K562 (cell line): ENCODE data around the gene CREG1. TPM values are rescaled to one million over a fixed set of nuclear protein-coding genes. Genes with fewer than 3 reads are reported as not detected.

Experiments
- ATF6 ChIP-seq: sonication (generic); formaldehyde crosslinking; IDR thresholded peaks from 2 replicates; pipeline ENCODE4 v1.4.0; 2020; ENCODE audit warnings: mild to moderate bottlenecking, missing genetic modification reagents
- FOS ChIP-seq: IDR thresholded peaks from 3 replicates; pipeline ENCODE4 v1.6.1; 2011; ENCODE audit not compliant: insufficient read length; ENCODE audit errors: extremely low read depth
- FOXM1 ChIP-seq, 2 experiments: fragments of 450-650 bp in 1 of 2; sonication (generic) in 1 of 2; formaldehyde crosslinking in 1 of 2; IDR thresholded peaks; 2 replicates each; pipeline versions ENCODE4 v1.6.1 to v1.9.0; 2017 to 2022; ENCODE audit warnings: low read depth in 2 of 2, mild to moderate bottlenecking in 2 of 2, missing genetic modification reagents in 1 of 2, moderate library complexity in 1 of 2
- GABPB1 ChIP-seq: sonication (generic); formaldehyde crosslinking; IDR thresholded peaks from 2 replicates; pipeline ENCODE4 v1.8.0; 2022; ENCODE audit warnings: mild to moderate bottlenecking, missing genetic modification reagents
- KDM1A ChIP-seq, 2 experiments: fragments of 450-650 bp; IDR thresholded peaks; 2 replicates each; pipeline ENCODE4 v1.6.1; 2016; ENCODE audit warnings: mild to moderate bottlenecking in 2 of 2
- L3MBTL2 ChIP-seq: fragments of 450-650 bp; IDR thresholded peaks from 2 replicates; pipeline ENCODE4 v1.6.1; 2016; ENCODE audit warnings: mild to moderate bottlenecking, moderate library complexity
- NONO ChIP-seq, 2 experiments: fragments of 200-400 bp in 1 of 2; fragments of 450-650 bp in 1 of 2; formaldehyde crosslinking in 1 of 2; IDR thresholded peaks; 2 replicates each; pipeline ENCODE4 v1.6.1; 2017; ENCODE audit warnings: low read depth in 2 of 2, mild to moderate bottlenecking in 2 of 2, moderate library complexity in 2 of 2, low read length in 1 of 2
- POLR2H ChIP-seq: IDR thresholded peaks from 2 replicates; pipeline ENCODE4 v1.6.1; 2016; ENCODE audit warnings: missing genetic modification characterization, low read depth, mild to moderate bottlenecking, control low read depth, missing compliant biosample characterization, moderate library complexity
- PTTG1 ChIP-seq: fragments of 450-650 bp; IDR thresholded peaks from 2 replicates; pipeline ENCODE4 v1.6.1; 2016; ENCODE audit warnings: low read depth, mild to moderate bottlenecking, missing genetic modification characterization, missing compliant biosample characterization
- RBFOX2 ChIP-seq: fragments of 200-400 bp; formaldehyde crosslinking; IDR thresholded peaks from 2 replicates; pipeline ENCODE4 v1.6.1; 2017; ENCODE audit warnings: low read depth, mild to moderate bottlenecking, low read length, moderate library complexity
- RCOR1 ChIP-seq, 2 experiments: IDR thresholded peaks; 2 replicates each; pipeline ENCODE4 v1.6.1; 2012; ENCODE audit warnings: low read depth in 2 of 2, low read length in 2 of 2, borderline replicate concordance in 1 of 2, improper control_type of control experiment in 1 of 2
- SMARCE1 ChIP-seq: fragments of 450-650 bp; IDR thresholded peaks from 2 replicates; pipeline ENCODE4 v1.7.1; 2016; ENCODE audit warnings: mild to moderate bottlenecking
- SRF ChIP-seq, 2 experiments: fragments of 250-450, 450-650 bp in 1 of 2; sonication (Bioruptor Pico) in 1 of 2; sonication (generic) in 1 of 2; formaldehyde crosslinking; IDR thresholded peaks; 2 replicates each; pipeline versions ENCODE4 v1.5.0 to v1.5.1; 2020 to 2022; ENCODE audit warnings: mild to moderate bottlenecking in 1 of 2, missing genetic modification reagents in 1 of 2
- TAL1 ChIP-seq: fragments of 450-650 bp; IDR thresholded peaks from 2 replicates; pipeline ENCODE4 v1.6.1; 2016; ENCODE audit warnings: mild to moderate bottlenecking
- THRA ChIP-seq: fragments of 450-650 bp; IDR thresholded peaks from 2 replicates; pipeline ENCODE4 v1.6.1; 2017; ENCODE audit warnings: mild to moderate bottlenecking, moderate library complexity
- ZNF280A ChIP-seq: fragments of 450-650 bp; IDR thresholded peaks from 2 replicates; pipeline ENCODE4 v1.6.1; 2018; ENCODE audit warnings: mild to moderate bottlenecking, low read depth; ENCODE audit not compliant: partially characterized antibody
- ZNF445 ChIP-seq: fragments of 250-450 bp; sonication (Bioruptor Pico); IDR thresholded peaks from 2 replicates; pipeline ENCODE4 v1.4.0; 2020; ENCODE audit warnings: low read depth, mild to moderate bottlenecking, moderate library complexity
- ZNF584 ChIP-seq: fragments of 200-800 bp; sonication (Bioruptor generic); IDR thresholded peaks from 2 replicates; pipeline ENCODE4 v1.6.1; 2016; ENCODE audit warnings: low read depth, mild to moderate bottlenecking, missing genetic modification characterization, missing compliant biosample characterization
- polyA plus RNA-seq, 8 experiments: library from polyadenylated mRNA; depleted of rRNA in 4 of 8; stranded (reverse) in 5 of 8; unstranded in 3 of 8; fragments of >200 nt; fragmentation: Nextera tagmentation in 2 of 8; fragmentation: Illumina TruSeq in 1 of 8; extraction: Ambion mirVana in 2 of 8; extraction: Trizol in 1 of 8; gene quantifications; 2 replicates each; pipeline versions ENCODE4 v1.2.1 to v1.2.3, GENCODE V29; 2011 to 2014; ENCODE audit warnings: inconsistent platforms in 1 of 8, missing spikeins in 1 of 8
- total RNA-seq, 7 experiments: library from RNA; depleted of rRNA in 6 of 7; stranded (reverse); fragments of >200 nt in 6 of 7; fragmentation: Illumina TruSeq in 2 of 7; extraction: Trizol in 2 of 7; gene quantifications; 2 replicates each; pipeline versions ENCODE4 v1.2.1 to v1.2.3, GENCODE V29; 2011 to 2021; ENCODE audit warnings: low replicate concordance in 1 of 7
- TF ChIP-seq, protein P1 (sequence below): sonication (generic); formaldehyde crosslinking; IDR thresholded peaks from 2 replicates; pipeline ENCODE4 v1.8.1; 2023; ENCODE audit warnings: mild to moderate bottlenecking, missing genetic modification reagents, moderate library complexity

The CREG1 gene
- total and polyA plus RNA-seq, 9 of the 15 experiments (the other 6 are each of a cell fraction or from before 2014, with no cell fraction given): 45.7 to 272 (median 161) TPM

DNA sequence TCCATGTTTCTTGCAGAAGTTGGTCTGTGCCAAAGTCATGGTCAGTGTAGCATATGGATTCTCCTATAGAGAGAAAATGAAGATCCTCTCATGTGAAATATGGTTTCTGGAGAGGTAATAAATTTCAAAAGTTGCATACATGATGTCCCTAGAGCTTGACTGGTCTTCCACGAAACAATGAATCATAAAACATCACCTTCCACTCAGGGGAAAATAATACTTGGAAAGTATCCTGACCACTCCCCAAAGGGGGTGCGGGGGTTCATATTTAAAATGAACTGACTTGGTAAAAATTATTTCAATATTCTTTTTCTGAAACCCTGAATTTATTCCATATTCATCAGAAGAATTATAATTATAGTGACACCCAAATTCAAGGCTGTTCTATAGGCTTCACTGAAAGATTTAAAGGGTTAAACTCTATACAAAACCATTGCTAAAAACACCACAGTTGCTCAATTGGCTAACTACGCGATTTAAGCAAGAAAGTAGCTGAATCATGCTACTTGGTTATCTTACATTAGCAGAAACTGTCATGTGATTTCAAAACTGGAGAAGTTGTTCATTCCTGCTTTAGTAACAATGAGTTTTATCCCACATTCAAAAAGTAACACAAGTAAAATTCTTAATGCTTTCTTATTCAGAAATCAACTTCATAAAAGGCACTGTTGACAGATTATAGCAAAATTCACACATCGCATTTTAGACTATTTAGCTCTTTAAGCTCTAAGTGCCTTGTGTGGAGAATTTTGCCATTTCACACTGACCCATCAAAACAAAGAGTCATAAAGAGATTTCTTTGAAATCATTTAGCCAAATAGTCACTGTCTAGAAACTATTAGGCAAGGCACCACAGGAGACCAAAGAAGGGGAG lies 5.3 kb downstream of the CREG1 start (continued):
- TF ChIP-seq ATF6 (CRISPR knock-in tag): no peak
- TF ChIP-seq L3MBTL2: no peak
- TF ChIP-seq PTTG1: peak; percentile 30; the same call in 1 of the 2 replicates
- TF ChIP-seq POLR2H (tag): peak; percentile 88
- TF ChIP-seq FOXM1 (IDR thresholded peaks at IDR 0.05; ENCODE audit: low read depth): peak; percentile 89
- no peak for TF ChIP-seq FOXM1 (CRISPR knock-in tag; IDR thresholded peaks at IDR 0.05; ENCODE audit: low read depth)
- TF ChIP-seq FOS: no peak
- peak in 1 of 2 experiments; percentile 66; a peak in 1 of 4 replicates for TF ChIP-seq NONO (IDR thresholded peaks at IDR 0.05; ENCODE audit: low read depth in 2 of 2, low read length in 1 of 2)
- TF ChIP-seq TAL1: peak; percentile 85
- TF ChIP-seq ZNF445 (CRISPR knock-in tag): no peak
- TF ChIP-seq KDM1A (IDR thresholded peaks at IDR 0.05): peak; percentile 85 to 90
- TF ChIP-seq GABPB1 (CRISPR knock-in tag): 0 out of 2 replicates have a peak, but pooled peaks have one; percentile 11
- 0 out of 2 replicates have a peak, but pooled peaks have one; percentile 4 for TF ChIP-seq RBFOX2
- TF ChIP-seq, protein P1, sequence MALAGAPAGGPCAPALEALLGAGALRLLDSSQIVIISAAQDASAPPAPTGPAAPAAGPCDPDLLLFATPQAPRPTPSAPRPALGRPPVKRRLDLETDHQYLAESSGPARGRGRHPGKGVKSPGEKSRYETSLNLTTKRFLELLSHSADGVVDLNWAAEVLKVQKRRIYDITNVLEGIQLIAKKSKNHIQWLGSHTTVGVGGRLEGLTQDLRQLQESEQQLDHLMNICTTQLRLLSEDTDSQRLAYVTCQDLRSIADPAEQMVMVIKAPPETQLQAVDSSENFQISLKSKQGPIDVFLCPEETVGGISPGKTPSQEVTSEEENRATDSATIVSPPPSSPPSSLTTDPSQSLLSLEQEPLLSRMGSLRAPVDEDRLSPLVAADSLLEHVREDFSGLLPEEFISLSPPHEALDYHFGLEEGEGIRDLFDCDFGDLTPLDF (CRISPR knock-in tag): no peak
- TF ChIP-seq THRA: no peak
- TF ChIP-seq ZNF584: peak; percentile 48; the same call in 1 of the 2 replicates
- TF ChIP-seq RCOR1 (IDR thresholded peaks at IDR 0.05; ENCODE audit: borderline replicate concordance in 1 of 2, low read depth in 2 of 2, low read length in 2 of 2): peak in 1 of 2 experiments; percentile 87; a peak in 2 of 4 replicates
- TF ChIP-seq ZNF280A: no peak
- TF ChIP-seq SRF (CRISPR knock-in tag; IDR thresholded peaks at IDR 0.05): peak in 1 of 2 experiments; percentile 12; a peak in 1 of 4 replicates
- TF ChIP-seq SMARCE1: peak; percentile 96
